Keratinocyte (primary cell): ENCODE measurements around the gene LENG1. TPM values are rescaled to one million over a fixed set of nuclear protein-coding genes. Genes with fewer than 3 reads are reported as not detected.

ENCODE experiments used
- DNase-seq: peaks from one replicate; pipeline ENCODE4 v3.0.0-alpha.2; 2011; ENCODE audit warnings: low read depth, missing footprints, low spot score
- FAIRE-seq: peaks from 2 replicates; lab custom pipeline; 2011; peaks lifted over from hg19 to GRCh38; lab: Jason Lieb, UNC
- H2AFZ ChIP-seq: 2 replicates; pipeline ENCODE4 v1.6.0; 2012; ENCODE audit warnings: low read length, control low read depth, inconsistent platforms; ENCODE audit not compliant: control insufficient read depth
- H3K27ac ChIP-seq: 2 replicates; pipeline ENCODE4 v1.5.1; 2011; ENCODE audit warnings: low read length; ENCODE audit not compliant: control insufficient read depth, insufficient read depth
- H3K27me3 ChIP-seq: 3 replicates; pipeline ENCODE4 v1.6.0; 2011; ENCODE audit warnings: low read length; ENCODE audit not compliant: control insufficient read depth, insufficient read depth; ENCODE audit errors: extremely low read depth
- H3K36me3 ChIP-seq, 2 experiments: 2 replicates in 1 of 2; 3 replicates in 1 of 2; pipeline ENCODE4 v1.5.1; 2011; ENCODE audit warnings: low read length in 2 of 2, mild to moderate bottlenecking in 1 of 2; ENCODE audit not compliant: control insufficient read depth in 2 of 2, insufficient read depth in 2 of 2; ENCODE audit errors: extremely low read depth in 1 of 2
- H3K4me1 ChIP-seq: 3 replicates; pipeline ENCODE4 v1.5.1; 2011; ENCODE audit warnings: low read length; ENCODE audit not compliant: control insufficient read depth, insufficient read depth; ENCODE audit errors: extremely low read depth
- H3K4me2 ChIP-seq: 3 replicates; pipeline ENCODE4 v1.6.0; 2011; ENCODE audit warnings: low read depth, low read length; ENCODE audit not compliant: control insufficient read depth, insufficient read depth; ENCODE audit errors: extremely low read depth
- H3K4me3 ChIP-seq, 3 experiments: fragments of 200-600 bp in 1 of 3; sonication (generic) in 1 of 3; 2 replicates in 2 of 3; 3 replicates in 1 of 3; pipeline ENCODE4 v1.5.1; 2011 to 2016; ENCODE audit warnings: low read length in 3 of 3, mild to moderate bottlenecking in 3 of 3, control low read depth in 2 of 3, inconsistent platforms in 1 of 3, low read depth in 1 of 3, mixed read lengths in 1 of 3, mixed run types in 1 of 3, moderate library complexity in 1 of 3; ENCODE audit not compliant: control insufficient read depth in 2 of 3, insufficient read depth in 2 of 3; ENCODE audit errors: extremely low read depth in 1 of 3
- H3K79me2 ChIP-seq: 2 replicates; pipeline ENCODE4 v1.6.0; 2012; ENCODE audit warnings: low read length; ENCODE audit not compliant: control insufficient read depth, insufficient read depth
- H3K9ac ChIP-seq: 3 replicates; pipeline ENCODE4 v1.6.0; 2011; ENCODE audit warnings: low read length; ENCODE audit not compliant: control insufficient read depth, insufficient read depth; ENCODE audit errors: extremely low read depth
- H3K9me1 ChIP-seq: 3 replicates; pipeline ENCODE4 v1.6.0; 2011; ENCODE audit warnings: low read length; ENCODE audit not compliant: control insufficient read depth, insufficient read depth; ENCODE audit errors: extremely low read depth
- H3K9me3 ChIP-seq: 2 replicates; pipeline ENCODE4 v1.5.1; 2012; ENCODE audit warnings: low read depth, low read length; ENCODE audit not compliant: control insufficient read depth
- H4K20me1 ChIP-seq: 3 replicates; pipeline ENCODE4 v1.6.0; 2011; ENCODE audit warnings: low read length; ENCODE audit not compliant: control insufficient read depth, insufficient read depth; ENCODE audit errors: extremely low read depth
- EZH2 ChIP-seq: IDR thresholded peaks from one replicate; pipeline ENCODE4 v1.6.1; 2012; ENCODE audit warnings: inconsistent platforms, mild to moderate bottlenecking, low read length, moderate library complexity
- dilution Hi-C: fragments of 300-500 bp; cut with MboI; formaldehyde crosslinking; loops from one replicate; pipeline ENCODE4 v1.7.0; 2020; ENCODE audit warnings: low sequenced_read_pairs; ENCODE audit not compliant: extremely low pct_ligation_motif_present
- polyA plus RNA-seq, 5 experiments: library from polyadenylated mRNA; depleted of rRNA in 3 of 5; stranded (reverse) in 3 of 5; stranded (forward) in 1 of 5; unstranded in 1 of 5; fragments of >200 nt; gene quantifications; 1 replicate in 1 of 5; 2 replicates in 3 of 5; 3 replicates in 1 of 5; pipeline versions ENCODE4 v1.2.1 to v1.2.3, GENCODE V29; 2011 to 2012; ENCODE audit warnings: missing spikeins in 2 of 5, low read depth in 1 of 5, low replicate concordance in 1 of 5
- TF ChIP-seq, protein P1 (sequence below), 3 experiments: IDR thresholded peaks in 1 of 3; conservative IDR thresholded peaks in 1 of 3; optimal IDR thresholded peaks in 1 of 3; 2 replicates in 2 of 3; 3 replicates in 1 of 3; pipeline versions ENCODE3 to v1.5.1; 2011; ENCODE audit warnings: low read length in 3 of 3, mild to moderate bottlenecking in 3 of 3, moderate library complexity in 2 of 3, control low read depth in 1 of 3, inconsistent platforms in 1 of 3; ENCODE audit not compliant: insufficient read depth in 2 of 3; ENCODE audit errors: extremely low read depth in 1 of 3

LENG1 gene
- polyA plus RNA-seq, 1 donor (not counting 4 experiments of a cell fraction or from before 2014, with no cell fraction given) = 3.4 TPM

DNA sequence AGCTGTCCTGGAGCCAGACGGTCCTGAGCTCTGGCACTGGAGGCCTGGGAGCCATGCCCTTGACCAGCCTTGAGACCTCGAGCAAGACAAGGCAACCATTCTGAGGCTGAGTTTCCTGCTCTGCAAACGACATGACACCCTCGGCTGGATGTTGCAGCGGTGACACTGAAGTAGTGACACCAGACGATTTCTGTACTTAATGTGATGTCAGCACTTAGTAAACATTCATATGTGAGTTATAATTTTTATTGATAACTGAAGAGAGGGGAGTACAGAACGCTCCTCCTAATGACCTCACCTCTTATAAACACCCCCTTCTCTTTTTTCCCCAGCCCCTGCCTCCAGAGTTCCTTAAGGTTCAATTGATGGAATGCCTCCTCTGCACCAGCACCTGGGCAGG is 51.0 kb downstream of the LENG1 start:
- H3K79me2 ChIP-seq = peaks cover 9% of the 10 kb centered on the region
- peaks cover 3% of the 10 kb centered on the region for H4K20me1 ChIP-seq
- dilution Hi-C loops = no loop called here
- no peaks in the 10 kb centered on the region for H3K27me3 ChIP-seq
- DNase-seq = no peak
- H2AFZ ChIP-seq = no peak overlapping the region
- H3K4me3 ChIP-seq = no peak overlapping the region
- no peaks in the 10 kb centered on the region for H3K9me1 ChIP-seq
- H3K27ac ChIP-seq = no peak overlapping the region
- H3K4me2 ChIP-seq = no peak overlapping the region
- no peak for FAIRE-seq
- H3K4me1 ChIP-seq = no peaks in the 10 kb centered on the region
- peaks cover 15 to 23% of the 10 kb centered on the region in 2 experiments for H3K36me3 ChIP-seq
- H3K9me3 ChIP-seq = no peaks in the 10 kb centered on the region
- H3K9ac ChIP-seq = no peak overlapping the region
- TF ChIP-seq, protein P1, sequence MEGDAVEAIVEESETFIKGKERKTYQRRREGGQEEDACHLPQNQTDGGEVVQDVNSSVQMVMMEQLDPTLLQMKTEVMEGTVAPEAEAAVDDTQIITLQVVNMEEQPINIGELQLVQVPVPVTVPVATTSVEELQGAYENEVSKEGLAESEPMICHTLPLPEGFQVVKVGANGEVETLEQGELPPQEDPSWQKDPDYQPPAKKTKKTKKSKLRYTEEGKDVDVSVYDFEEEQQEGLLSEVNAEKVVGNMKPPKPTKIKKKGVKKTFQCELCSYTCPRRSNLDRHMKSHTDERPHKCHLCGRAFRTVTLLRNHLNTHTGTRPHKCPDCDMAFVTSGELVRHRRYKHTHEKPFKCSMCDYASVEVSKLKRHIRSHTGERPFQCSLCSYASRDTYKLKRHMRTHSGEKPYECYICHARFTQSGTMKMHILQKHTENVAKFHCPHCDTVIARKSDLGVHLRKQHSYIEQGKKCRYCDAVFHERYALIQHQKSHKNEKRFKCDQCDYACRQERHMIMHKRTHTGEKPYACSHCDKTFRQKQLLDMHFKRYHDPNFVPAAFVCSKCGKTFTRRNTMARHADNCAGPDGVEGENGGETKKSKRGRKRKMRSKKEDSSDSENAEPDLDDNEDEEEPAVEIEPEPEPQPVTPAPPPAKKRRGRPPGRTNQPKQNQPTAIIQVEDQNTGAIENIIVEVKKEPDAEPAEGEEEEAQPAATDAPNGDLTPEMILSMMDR (optimal IDR thresholded peaks at IDR 0.05 in 1 of 3, IDR thresholded peaks at IDR 0.05 in 1 of 3, conservative IDR thresholded peaks at IDR 0.05 in 1 of 3; ENCODE audit: extremely low read depth in 1 of 3, insufficient read depth in 2 of 3, low read length in 3 of 3) = no peak
- no peak for TF ChIP-seq EZH2

DNA sequence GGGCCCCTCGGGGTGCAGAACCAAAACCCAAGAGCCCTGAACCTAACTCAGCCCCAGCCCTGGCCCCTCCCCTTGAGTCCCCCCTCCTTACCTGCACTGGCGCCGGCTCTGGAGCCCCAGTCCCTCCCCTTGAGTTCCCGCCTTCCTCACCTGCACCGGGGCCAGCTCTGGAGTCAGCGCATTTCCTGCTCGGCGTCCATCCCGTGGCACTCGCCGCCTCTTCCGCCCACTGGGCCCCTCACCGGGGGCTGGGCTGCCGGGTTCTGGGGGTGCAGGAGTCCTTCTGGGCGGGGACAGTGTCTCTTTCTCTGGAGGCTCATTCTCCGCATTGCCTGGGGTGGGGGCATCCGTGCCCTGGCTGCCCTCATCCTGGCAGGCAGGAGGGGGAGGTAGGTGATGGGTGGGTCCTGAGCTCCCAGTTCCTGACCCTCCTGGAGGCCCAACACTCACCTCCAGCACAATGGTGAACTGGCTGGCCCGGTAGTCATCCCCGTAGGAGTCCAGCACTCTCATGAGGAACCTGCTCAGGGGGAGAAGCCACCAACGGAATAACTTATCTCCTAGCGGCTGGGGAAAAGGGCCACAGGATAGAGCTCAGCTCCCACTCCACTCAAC is 51.5 kb downstream of the LENG1 start:
- Histone ChIP-seq H2AFZ (no peak overlapping the region), H3K9me3 (no peaks in the 10 kb centered on the region)
- dilution Hi-C loops = no loop called here

More for the DNA sequence above, 51.5 kb downstream of the LENG1 start:
- H4K20me1 ChIP-seq = peaks cover 3% of the 10 kb centered on the region
- DNase-seq = no peak
- FAIRE-seq = no peak
- H3K4me2 ChIP-seq = no peak overlapping the region
- no peaks in the 10 kb centered on the region for H3K27me3 ChIP-seq
- no peaks in the 10 kb centered on the region for H3K9me1 ChIP-seq
- H3K79me2 ChIP-seq = peaks cover 14% of the 10 kb centered on the region
- no peaks in the 10 kb centered on the region for H3K4me1 ChIP-seq
- H3K27ac ChIP-seq = no peak overlapping the region
- H3K9ac ChIP-seq = no peak overlapping the region
- peaks cover 15 to 23% of the 10 kb centered on the region in 2 experiments for H3K36me3 ChIP-seq
- H3K4me3 ChIP-seq = no peak overlapping the region
- TF ChIP-seq, protein P1 (optimal IDR thresholded peaks at IDR 0.05 in 1 of 3, IDR thresholded peaks at IDR 0.05 in 1 of 3, conservative IDR thresholded peaks at IDR 0.05 in 1 of 3; ENCODE audit: extremely low read depth in 1 of 3, insufficient read depth in 2 of 3, low read length in 3 of 3) = no peak
- no peak for TF ChIP-seq EZH2
